OCI-LY7 (cell line): ENCODE results near the gene WWTR1.

Experiments used
- EZH2phosphoT487 ChIP-seq: fragments of 200-600 bp; sonication (generic); IDR thresholded peaks from 2 replicates; pipeline ENCODE4 v1.6.1; 2018; ENCODE audit warnings: low read depth, borderline replicate concordance, mild to moderate bottlenecking, mixed run types, antibody characterized with exemption, low read length, moderate library complexity, mixed read lengths
- TF ChIP-seq, protein P1 (sequence below): fragments of 200-600 bp; sonication (generic); conservative IDR thresholded peaks from 2 replicates; pipeline ENCODE4 v1.5.1; 2014; ENCODE audit warnings: mild to moderate bottlenecking, antibody characterized with exemption, low read length, moderate library complexity, mixed read lengths

- TF ChIP-seq, protein P1, sequence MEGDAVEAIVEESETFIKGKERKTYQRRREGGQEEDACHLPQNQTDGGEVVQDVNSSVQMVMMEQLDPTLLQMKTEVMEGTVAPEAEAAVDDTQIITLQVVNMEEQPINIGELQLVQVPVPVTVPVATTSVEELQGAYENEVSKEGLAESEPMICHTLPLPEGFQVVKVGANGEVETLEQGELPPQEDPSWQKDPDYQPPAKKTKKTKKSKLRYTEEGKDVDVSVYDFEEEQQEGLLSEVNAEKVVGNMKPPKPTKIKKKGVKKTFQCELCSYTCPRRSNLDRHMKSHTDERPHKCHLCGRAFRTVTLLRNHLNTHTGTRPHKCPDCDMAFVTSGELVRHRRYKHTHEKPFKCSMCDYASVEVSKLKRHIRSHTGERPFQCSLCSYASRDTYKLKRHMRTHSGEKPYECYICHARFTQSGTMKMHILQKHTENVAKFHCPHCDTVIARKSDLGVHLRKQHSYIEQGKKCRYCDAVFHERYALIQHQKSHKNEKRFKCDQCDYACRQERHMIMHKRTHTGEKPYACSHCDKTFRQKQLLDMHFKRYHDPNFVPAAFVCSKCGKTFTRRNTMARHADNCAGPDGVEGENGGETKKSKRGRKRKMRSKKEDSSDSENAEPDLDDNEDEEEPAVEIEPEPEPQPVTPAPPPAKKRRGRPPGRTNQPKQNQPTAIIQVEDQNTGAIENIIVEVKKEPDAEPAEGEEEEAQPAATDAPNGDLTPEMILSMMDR: no peak
- TF ChIP-seq EZH2phosphoT487: no peak
Measured at GRCh38 chr3:149566292-149566975, 91.4 kb downstream of the WWTR1 start.
